ENCODE measurements around the gene C1QTNF5.

DNA sequence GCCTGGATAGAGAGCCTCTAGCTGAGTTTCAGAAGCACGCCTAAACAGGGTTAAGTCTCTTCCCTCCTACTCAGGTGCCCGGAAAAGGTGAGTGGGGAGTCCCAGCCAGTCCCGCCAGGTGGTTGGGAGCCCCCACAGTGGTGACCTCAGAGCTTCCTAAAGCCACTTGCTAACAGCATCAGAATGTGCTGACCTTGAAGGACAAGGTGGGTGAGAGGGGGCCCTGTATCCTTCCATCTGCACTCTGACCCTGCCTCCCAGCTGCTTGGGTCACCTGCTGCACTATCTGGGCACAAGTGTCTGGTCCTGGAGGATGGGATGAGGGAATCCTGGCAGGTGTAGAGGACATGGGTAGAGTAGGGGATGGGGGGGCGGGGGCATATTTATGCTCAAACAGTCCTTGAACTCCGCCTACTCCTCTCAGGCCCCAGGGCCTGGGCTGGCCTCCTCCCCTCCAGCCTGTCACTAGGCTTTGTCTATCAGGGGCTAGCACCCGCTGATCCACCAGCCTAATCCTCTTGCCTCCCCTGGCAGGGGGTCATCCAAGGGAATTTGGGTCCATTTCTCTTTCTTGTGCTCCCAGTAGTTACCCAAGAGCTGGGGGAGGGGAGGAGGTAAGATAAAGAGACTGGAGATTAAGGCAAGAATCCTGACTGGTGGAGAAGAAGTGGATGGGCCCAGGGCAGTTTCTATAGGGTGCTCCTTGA is 37.4 kb upstream of the C1QTNF5 start:
- TF ChIP-seq, protein P1, sequence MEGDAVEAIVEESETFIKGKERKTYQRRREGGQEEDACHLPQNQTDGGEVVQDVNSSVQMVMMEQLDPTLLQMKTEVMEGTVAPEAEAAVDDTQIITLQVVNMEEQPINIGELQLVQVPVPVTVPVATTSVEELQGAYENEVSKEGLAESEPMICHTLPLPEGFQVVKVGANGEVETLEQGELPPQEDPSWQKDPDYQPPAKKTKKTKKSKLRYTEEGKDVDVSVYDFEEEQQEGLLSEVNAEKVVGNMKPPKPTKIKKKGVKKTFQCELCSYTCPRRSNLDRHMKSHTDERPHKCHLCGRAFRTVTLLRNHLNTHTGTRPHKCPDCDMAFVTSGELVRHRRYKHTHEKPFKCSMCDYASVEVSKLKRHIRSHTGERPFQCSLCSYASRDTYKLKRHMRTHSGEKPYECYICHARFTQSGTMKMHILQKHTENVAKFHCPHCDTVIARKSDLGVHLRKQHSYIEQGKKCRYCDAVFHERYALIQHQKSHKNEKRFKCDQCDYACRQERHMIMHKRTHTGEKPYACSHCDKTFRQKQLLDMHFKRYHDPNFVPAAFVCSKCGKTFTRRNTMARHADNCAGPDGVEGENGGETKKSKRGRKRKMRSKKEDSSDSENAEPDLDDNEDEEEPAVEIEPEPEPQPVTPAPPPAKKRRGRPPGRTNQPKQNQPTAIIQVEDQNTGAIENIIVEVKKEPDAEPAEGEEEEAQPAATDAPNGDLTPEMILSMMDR (IDR thresholded peaks at IDR 0.05; ENCODE audit: poor library complexity): no peak
- TF ChIP-seq EZH2 (IDR thresholded peaks at IDR 0.05; ENCODE audit: borderline replicate concordance): no peak

Measured in hepatocyte (in vitro differentiated cells).